Measurements from ENCODE around the gene GSTK1. TPM values are rescaled to one million over a fixed set of nuclear protein-coding genes. Genes with fewer than 3 reads are reported as not detected.

The GSTK1 gene
- polyA plus RNA-seq, 1 donor (not counting 4 experiments of a cell fraction or from before 2014, with no cell fraction given) = 133 TPM

GRCh38 chr7:143250822-143251221 is 12.4 kb upstream of the GSTK1 start:
- DNase-seq (ENCODE audit: low read depth, low spot score) = no peak
- no peak for FAIRE-seq
- H3K27ac ChIP-seq (ENCODE audit: control insufficient read depth, insufficient read depth, low read length) = no peak overlapping the region

GRCh38 chr7:143252006-143252405 is 11.2 kb upstream of the GSTK1 start:
- H3K9me3 ChIP-seq (ENCODE audit: control insufficient read depth, low read depth, low read length) = no peaks in the 10 kb centered on the region
- no peak overlapping the region for H2AFZ ChIP-seq (ENCODE audit: control insufficient read depth, low read length)
- no peak for DNase-seq (ENCODE audit: low read depth, low spot score)
- no peaks in the 10 kb centered on the region for H3K79me2 ChIP-seq (ENCODE audit: control insufficient read depth, insufficient read depth, low read length)
- H3K9ac ChIP-seq (ENCODE audit: control insufficient read depth, extremely low read depth, insufficient read depth, low read length) = no peak overlapping the region
- no peak overlapping the region for H3K27ac ChIP-seq (ENCODE audit: control insufficient read depth, insufficient read depth, low read length)
- TF ChIP-seq CTCF (optimal IDR thresholded peaks at IDR 0.05 in 1 of 3, IDR thresholded peaks at IDR 0.05 in 1 of 3, conservative IDR thresholded peaks at IDR 0.05 in 1 of 3; ENCODE audit: extremely low read depth in 1 of 3, insufficient read depth in 2 of 3, low read length in 3 of 3) (no peak), EZH2 (IDR thresholded peaks at IDR 0.05; ENCODE audit: low read length) (no peak)
- no peaks in the 10 kb centered on the region for H3K27me3 ChIP-seq (ENCODE audit: control insufficient read depth, extremely low read depth, insufficient read depth, low read length)
- no peak overlapping the region for H3K4me3 ChIP-seq (ENCODE audit: control insufficient read depth in 2 of 3, extremely low read depth in 1 of 3, insufficient read depth in 2 of 3, low read depth in 1 of 3, low read length in 3 of 3)
- peaks cover 11% of the 10 kb centered on the region for H3K4me1 ChIP-seq (ENCODE audit: control insufficient read depth, extremely low read depth, insufficient read depth, low read length)
- H3K4me2 ChIP-seq (ENCODE audit: control insufficient read depth, extremely low read depth, insufficient read depth, low read depth, low read length) = no peak overlapping the region
- dilution Hi-C loops (cut with MboI; ENCODE audit: extremely low pct_ligation_motif_present, low sequenced_read_pairs) = no loop called here
- no peaks in the 10 kb centered on the region for H3K9me1 ChIP-seq (ENCODE audit: control insufficient read depth, extremely low read depth, insufficient read depth, low read length)
- no peaks in the 10 kb centered on the region for H3K36me3 ChIP-seq (ENCODE audit: control insufficient read depth in 2 of 2, extremely low read depth in 1 of 2, insufficient read depth in 2 of 2, low read length in 2 of 2)
- no peak for FAIRE-seq
- H4K20me1 ChIP-seq (ENCODE audit: control insufficient read depth, extremely low read depth, insufficient read depth, low read length) = no peaks in the 10 kb centered on the region

More at GRCh38 chr7:143250822-143251221, 12.4 kb upstream of the GSTK1 start:
- no peaks in the 10 kb centered on the region for H3K79me2 ChIP-seq (ENCODE audit: control insufficient read depth, insufficient read depth, low read length)
- H3K9me1 ChIP-seq (ENCODE audit: control insufficient read depth, extremely low read depth, insufficient read depth, low read length) = no peaks in the 10 kb centered on the region
- TF ChIP-seq CTCF (optimal IDR thresholded peaks at IDR 0.05 in 1 of 3, IDR thresholded peaks at IDR 0.05 in 1 of 3, conservative IDR thresholded peaks at IDR 0.05 in 1 of 3; ENCODE audit: extremely low read depth in 1 of 3, insufficient read depth in 2 of 3, low read length in 3 of 3) (no peak), EZH2 (IDR thresholded peaks at IDR 0.05; ENCODE audit: low read length) (no peak)
- no peak overlapping the region for H3K4me3 ChIP-seq (ENCODE audit: control insufficient read depth in 2 of 3, extremely low read depth in 1 of 3, insufficient read depth in 2 of 3, low read depth in 1 of 3, low read length in 3 of 3)
- H3K36me3 ChIP-seq (ENCODE audit: control insufficient read depth in 2 of 2, extremely low read depth in 1 of 2, insufficient read depth in 2 of 2, low read length in 2 of 2) = no peaks in the 10 kb centered on the region
- no peak overlapping the region for H3K9ac ChIP-seq (ENCODE audit: control insufficient read depth, extremely low read depth, insufficient read depth, low read length)
- peak overlapping the region; percentile 41 for H3K4me2 ChIP-seq (ENCODE audit: control insufficient read depth, extremely low read depth, insufficient read depth, low read depth, low read length)
- no peaks in the 10 kb centered on the region for H4K20me1 ChIP-seq (ENCODE audit: control insufficient read depth, extremely low read depth, insufficient read depth, low read length)
- H3K4me1 ChIP-seq (ENCODE audit: control insufficient read depth, extremely low read depth, insufficient read depth, low read length) = peaks cover 11% of the 10 kb centered on the region
- H3K27me3 ChIP-seq (ENCODE audit: control insufficient read depth, extremely low read depth, insufficient read depth, low read length) = no peaks in the 10 kb centered on the region
- H2AFZ ChIP-seq (ENCODE audit: control insufficient read depth, low read length) = no peak overlapping the region
- H3K9me3 ChIP-seq (ENCODE audit: control insufficient read depth, low read depth, low read length) = no peaks in the 10 kb centered on the region
- dilution Hi-C loops (cut with MboI; ENCODE audit: extremely low pct_ligation_motif_present, low sequenced_read_pairs) = no loop called here
